Measurements from ENCODE around the gene COL4A2.

GRCh38 chr13:110327051-110327721 is 20.1 kb downstream of the COL4A2 start:
- TF ChIP-seq POLR2AphosphoS5 (IDR thresholded peaks at IDR 0.05): no peak
- no peak for TF ChIP-seq CTCF (IDR thresholded peaks at IDR 0.05)
- TF ChIP-seq POLR2A (IDR thresholded peaks at IDR 0.05): no peak
